Nephron (organoid): ENCODE results near the gene ANKRD60.

Experiments
- H3K27ac Mint-ChIP-seq, 3 experiments: 2 replicates each; pipeline ENCODE4 v1.8.0; 2020; ENCODE audit warnings: mixed read lengths in 3 of 3, mild to moderate bottlenecking in 2 of 3, moderate library complexity in 1 of 3
- H3K27me3 Mint-ChIP-seq: 2 replicates; pipeline ENCODE4 v1.8.0; 2021; ENCODE audit warnings: low read depth, mild to moderate bottlenecking, moderate library complexity, mixed read lengths
- H3K36me3 Mint-ChIP-seq: 2 replicates; pipeline ENCODE4 v1.8.0; 2020; ENCODE audit warnings: low read depth, mixed read lengths
- H3K4me1 Mint-ChIP-seq: 2 replicates; pipeline ENCODE4 v1.8.0; 2020; ENCODE audit warnings: mixed read lengths
- H3K4me3 Mint-ChIP-seq, 3 experiments: 2 replicates each; pipeline ENCODE4 v1.8.0; 2020; ENCODE audit warnings: mild to moderate bottlenecking in 3 of 3, mixed read lengths in 3 of 3, moderate library complexity in 2 of 3
- H3K9me3 Mint-ChIP-seq: 2 replicates; pipeline ENCODE4 v1.8.0; 2020; ENCODE audit warnings: mixed read lengths
- CTCF ChIP-seq, 3 experiments: fragments of 200-600 bp; sonication (generic); IDR thresholded peaks; one replicate each; pipeline ENCODE4 v1.5.0; 2021; ENCODE audit warnings: antibody characterized with exemption in 3 of 3; ENCODE audit not compliant: unreplicated experiment in 3 of 3

The ANKRD60 gene

GRCh38 chr20:58168843-58169242 is 59.6 kb downstream of the ANKRD60 start:
- Mint-ChIP-seq H3K27me3 (peaks cover 4% of the 10 kb centered on the region), H3K9me3 (peaks cover 4% of the 10 kb centered on the region), H3K27ac (peak overlapping the region; percentile 44 to 67 (median 63))

GRCh38 chr20:58167759-58168158 is 60.7 kb downstream of the ANKRD60 start:
- Mint-ChIP-seq H3K27ac (peak overlapping the region in 1 of 3 experiments; percentile 8), H3K36me3 (no peaks in the 10 kb centered on the region), H3K27me3 (peaks cover 7% of the 10 kb centered on the region), H3K4me3 (no peak overlapping the region), H3K9me3 (peaks cover 4% of the 10 kb centered on the region), H3K4me1 (peaks cover 16% of the 10 kb centered on the region)
- TF ChIP-seq CTCF (IDR thresholded peaks at IDR 0.05; ENCODE audit: unreplicated experiment in 3 of 3): no peak

More at GRCh38 chr20:58168843-58169242, 59.6 kb downstream of the ANKRD60 start:
- H3K36me3 Mint-ChIP-seq: no peaks in the 10 kb centered on the region
- no peak for TF ChIP-seq CTCF (IDR thresholded peaks at IDR 0.05; ENCODE audit: unreplicated experiment in 3 of 3)
- H3K4me1 Mint-ChIP-seq: peaks cover 23% of the 10 kb centered on the region
- no peak overlapping the region for H3K4me3 Mint-ChIP-seq
